HG03460 (cell line): ENCODE measurements around the gene CLEC1B.
"Not testable (repeated sequence)": the region's sequence is repeated elsewhere in the genome, so short reads cannot be mapped to it uniquely, and the experiment has no call there.

ENCODE experiments used
- ATAC-seq: cut with Tn5 transposase; IDR thresholded peaks from one replicate; pipeline ENCODE4 v1.9.1; 2021; ENCODE audit not compliant: unreplicated experiment

The CLEC1B gene

GRCh38 chr12:9999016-9999415 lies at the start of gene CLEC1B:
Gene CLEC1B (minus strand): TSS chr12:9999121. CDS start chr12:9999100, 21 bp downstream.
- no peak for ATAC-seq

DNA sequence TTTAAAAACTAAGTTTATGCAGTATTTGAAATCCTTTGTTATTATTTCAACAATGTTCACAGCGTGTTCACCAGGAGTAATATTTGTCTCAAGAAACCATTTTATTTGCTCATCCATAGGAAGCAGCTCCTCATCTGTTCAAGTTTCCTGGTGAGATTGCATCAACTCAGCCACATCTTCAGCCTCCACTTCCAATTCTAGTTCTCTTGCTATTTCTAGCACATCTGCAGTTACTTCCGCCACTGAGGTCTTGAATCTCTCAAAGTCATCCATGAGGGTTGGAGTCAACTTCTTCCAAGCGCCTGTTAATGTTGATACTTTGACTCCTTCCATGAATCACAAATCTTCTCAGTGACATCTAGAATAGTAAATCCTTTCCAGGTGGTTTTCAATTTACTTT lies 49.6 kb upstream of the CLEC1B start:
- ATAC-seq = no peak

- ATAC-seq = no peak
Observed at GRCh38 chr12:10042167-10042566, 43.2 kb upstream of the CLEC1B start.

DNA sequence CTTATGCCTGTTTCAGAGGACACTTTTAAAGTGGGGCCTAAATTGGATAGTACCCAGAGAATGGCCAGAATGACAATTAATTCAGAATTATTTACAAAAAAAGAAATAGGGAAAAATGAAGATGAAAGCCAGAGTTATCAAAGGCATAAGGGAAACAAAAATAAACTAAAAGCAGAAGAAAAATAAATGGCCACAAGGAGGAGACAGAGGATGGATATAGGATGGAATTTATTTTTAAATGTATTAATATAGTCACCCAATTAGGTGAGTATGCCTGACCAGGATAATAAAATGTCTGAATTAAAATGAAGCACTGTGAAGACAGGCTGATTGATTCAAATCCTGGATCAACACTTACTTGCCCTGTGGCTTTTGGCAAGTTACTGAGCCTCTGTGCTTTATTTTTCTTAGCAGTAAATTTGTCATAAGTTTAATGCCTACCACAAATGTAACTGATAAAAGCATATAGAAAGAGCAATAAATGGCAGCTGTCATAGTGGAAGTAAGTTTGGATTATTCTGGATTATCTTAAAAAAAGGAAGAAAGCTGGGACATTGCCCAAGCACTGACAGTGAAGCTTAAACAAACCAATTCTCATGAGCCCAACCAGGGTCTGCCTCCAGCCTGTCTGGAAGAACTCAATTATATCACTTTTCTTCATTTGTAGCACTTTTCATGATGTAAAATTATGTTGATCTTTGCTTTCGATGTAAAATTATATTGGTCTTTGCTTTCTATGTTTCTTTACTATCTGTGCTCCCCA lies 35.0 kb upstream of the CLEC1B start:
- no peak for ATAC-seq

DNA sequence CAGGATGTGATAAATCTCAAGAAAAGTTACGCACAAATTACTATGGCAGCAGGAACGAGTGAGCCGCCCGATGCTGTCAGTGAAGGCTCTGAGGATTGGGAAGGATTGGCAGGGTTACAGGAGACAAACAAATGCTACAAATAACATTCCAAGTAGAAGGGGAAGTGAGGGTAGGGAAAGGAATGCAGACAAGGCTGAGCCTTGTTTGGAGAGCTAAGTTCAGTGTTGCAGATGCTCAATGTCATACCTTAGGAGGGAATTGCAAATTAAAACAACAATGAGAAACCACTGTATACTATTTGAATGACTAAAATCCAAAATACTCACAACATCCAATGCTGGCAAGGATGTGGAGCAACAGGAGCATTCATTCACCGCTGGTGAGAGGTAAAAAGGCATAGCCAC lies 32.9 kb upstream of the CLEC1B start:
- no peak for ATAC-seq

GRCh38 chr12:10031321-10031720 lies 32.4 kb upstream of the CLEC1B start:
- no peak for ATAC-seq

DNA sequence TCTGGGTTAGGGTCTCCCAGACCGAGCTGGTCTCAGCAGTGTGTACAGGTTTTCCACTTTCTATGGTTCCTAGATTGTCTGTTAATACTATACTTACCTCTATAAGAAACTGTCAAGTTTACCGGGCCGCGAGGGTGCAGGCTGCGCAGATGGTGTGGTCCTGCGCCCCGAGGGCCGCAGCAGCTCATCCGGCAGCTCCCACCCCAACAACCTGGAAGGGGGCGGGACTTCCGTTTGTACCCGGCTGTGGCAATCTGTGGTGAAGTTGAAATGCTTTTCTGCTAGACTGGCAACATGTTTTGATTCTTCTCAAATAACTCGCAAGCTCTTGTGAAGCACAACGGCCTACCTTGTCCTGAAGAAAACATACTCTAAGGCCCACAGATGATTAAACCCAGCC lies 31.5 kb upstream of the CLEC1B start, which contains the start of gene CLEC9A:
CLEC9A (plus strand) TSS at position 237 of the 400 bp plus-strand sequence. CDS start 22,006 bp downstream, outside the sequence.
- no peak for ATAC-seq

GRCh38 chr12:10027721-10028120 lies 28.8 kb upstream of the CLEC1B start:
- no peak for ATAC-seq

DNA sequence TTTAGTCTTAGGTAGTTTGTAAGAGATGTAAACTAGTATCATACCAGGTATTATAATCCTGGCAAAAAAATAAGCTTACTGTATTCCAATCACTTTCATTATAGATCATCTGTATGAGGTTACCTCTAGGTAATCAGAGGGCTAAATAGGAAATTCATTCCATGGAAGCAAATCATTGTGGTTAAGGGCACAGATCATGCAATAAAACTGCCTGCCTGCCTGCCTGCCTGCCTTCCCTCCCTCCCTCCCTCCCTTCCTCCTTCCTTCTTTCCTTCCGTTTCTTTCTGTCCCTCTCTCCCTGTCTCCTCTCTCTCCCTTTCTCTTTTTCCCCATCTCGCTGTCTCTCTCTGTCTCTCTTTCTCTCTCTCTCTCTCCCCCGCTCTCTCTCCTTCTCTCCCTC lies 28.4 kb upstream of the CLEC1B start:
- no peak for ATAC-seq

DNA sequence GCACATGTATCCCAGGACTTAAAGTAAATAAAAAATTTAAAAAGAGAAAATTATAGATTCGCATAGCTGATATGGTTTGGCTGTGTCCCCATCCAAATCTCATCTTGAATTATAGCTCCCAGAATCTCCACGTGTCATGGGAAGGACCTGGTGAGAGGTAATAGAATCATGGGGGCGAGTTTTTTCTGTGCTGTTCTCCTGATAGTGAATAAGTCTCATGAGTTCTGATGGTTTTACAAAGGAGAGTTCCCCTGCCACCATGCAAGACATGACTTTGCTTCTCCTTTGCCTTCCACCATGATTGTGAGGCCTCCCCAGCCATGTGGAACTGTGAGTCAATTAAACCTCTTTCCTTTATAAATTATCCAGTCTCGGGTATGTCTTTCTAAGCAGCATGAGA lies 27.7 kb upstream of the CLEC1B start:
- not testable (repeated sequence) for ATAC-seq

GRCh38 chr12:10025236-10025635 lies 26.3 kb upstream of the CLEC1B start:
- ATAC-seq = no peak

DNA sequence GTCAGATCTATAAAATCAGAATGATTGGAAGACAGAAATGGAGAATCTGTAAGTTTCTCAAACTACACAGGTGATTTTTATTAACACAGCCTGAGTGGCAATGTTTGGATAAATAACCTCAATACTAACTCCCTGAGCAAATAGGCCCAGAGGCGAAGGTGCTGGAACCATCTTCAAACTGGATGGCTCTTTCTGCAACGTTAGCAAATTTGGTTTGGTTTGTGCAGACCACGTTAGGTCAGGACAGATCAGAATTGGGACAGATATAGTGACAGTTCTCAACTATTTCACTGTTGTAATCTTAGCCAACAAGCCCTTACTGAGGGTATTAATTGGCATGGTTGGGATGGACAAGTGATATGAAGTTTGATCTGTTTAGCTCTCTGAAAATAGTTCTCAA lies 22.4 kb upstream of the CLEC1B start:
- no peak for ATAC-seq

DNA sequence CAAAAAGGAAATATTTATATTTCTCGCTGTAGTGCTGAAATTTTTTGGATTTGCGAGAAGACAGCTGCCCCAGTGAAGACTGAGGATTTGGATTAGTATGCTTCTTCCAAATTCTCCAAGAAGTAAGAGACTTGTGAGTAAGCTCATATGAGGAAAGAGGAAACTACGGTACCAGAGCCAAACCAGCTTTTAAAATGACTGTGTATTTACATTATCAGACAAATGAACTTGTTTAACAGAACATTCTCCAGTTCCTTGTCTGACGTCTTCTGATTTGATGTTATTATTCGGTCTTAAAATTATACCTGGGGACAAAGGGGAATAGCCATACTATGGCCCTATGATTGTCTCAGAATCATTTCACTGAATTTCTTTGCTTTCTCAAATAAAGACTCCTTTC lies 19.5 kb upstream of the CLEC1B start:
- no peak for ATAC-seq

GRCh38 chr12:10016881-10017280 lies 18.0 kb upstream of the CLEC1B start:
- no peak for ATAC-seq

GRCh38 chr12:10015450-10015849 lies 16.5 kb upstream of the CLEC1B start:
- ATAC-seq = no peak

DNA sequence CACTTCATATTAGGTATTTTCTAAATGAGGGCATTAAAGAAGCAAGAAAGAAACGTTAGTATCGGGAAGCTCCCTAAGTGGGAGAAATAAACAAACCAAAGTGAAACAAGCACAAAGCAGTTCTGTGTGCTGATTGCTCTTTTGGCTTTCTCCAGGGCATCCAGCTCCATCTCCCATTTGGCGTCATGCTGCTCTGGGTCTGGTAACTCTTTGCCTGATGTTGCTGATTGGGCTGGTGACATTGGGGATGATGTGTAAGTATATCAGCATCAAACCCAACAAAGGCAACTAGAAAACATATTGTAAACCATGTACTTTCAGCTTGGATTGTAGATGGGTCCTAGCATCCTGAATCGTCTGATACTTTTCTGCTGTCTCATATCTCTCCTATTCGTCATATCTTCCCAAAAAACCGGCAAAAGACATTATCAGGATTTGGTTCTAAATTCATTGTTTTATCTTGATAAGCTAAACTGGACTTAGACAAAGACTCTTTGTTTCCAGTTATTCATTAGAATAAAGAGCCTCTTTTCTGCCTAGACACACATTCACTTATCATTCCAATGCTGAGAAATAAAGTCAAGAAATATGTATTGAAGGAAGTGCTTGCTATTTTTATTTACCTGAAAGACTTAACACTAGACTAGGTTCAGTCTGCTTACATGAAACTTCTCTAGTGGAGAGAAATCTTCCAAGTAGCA lies 13.9 kb upstream of the CLEC1B start:
- no peak for ATAC-seq

- no peak for ATAC-seq
Observed at GRCh38 chr12:10001171-10001776, 2.4 kb upstream of the CLEC1B start.

DNA sequence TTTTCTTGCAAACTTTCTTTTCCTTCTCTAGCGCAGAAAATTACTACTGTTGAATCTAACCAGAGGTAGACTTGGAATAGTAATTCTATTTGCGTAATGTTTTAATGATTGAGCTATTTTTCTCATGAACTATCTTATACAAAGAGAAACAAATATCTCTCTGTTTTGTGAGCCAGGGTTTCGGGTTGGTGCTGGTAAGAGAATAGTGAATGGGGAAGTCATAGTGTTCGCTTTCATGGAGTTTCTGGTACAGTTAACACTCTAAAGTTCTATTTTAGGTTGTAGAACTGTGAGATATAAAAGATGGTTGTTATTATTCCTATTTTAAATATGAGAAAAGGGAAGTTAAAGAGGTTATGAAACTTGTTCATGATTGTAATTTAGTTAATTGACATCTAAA lies 6.6 kb downstream of the CLEC1B start:
- no peak for ATAC-seq

- no peak for ATAC-seq
Observed at GRCh38 chr12:9991876-9992275, 7.0 kb downstream of the CLEC1B start.

DNA sequence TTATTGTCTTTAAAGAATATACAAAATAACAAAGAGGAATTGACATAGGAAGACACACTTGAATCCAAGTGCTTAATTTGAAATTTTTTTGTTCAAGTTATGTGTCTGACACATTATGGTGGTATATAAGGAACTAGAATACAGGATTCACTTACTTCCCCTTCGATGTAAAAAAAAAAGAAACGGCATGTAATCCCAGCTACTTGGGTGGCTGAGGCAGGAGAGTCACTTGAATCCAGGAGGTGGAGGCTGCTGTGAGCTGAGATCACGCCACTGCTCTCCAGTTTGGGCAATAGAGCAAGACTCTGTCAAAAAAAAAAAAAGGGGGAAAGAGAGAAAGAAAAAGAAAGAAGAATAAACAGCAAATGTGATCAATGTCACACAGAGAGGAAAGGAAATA lies 18.8 kb downstream of the CLEC1B start:
- ATAC-seq = no peak

- no peak for ATAC-seq
Observed at GRCh38 chr12:9977916-9978315, 21.0 kb downstream of the CLEC1B start.

DNA sequence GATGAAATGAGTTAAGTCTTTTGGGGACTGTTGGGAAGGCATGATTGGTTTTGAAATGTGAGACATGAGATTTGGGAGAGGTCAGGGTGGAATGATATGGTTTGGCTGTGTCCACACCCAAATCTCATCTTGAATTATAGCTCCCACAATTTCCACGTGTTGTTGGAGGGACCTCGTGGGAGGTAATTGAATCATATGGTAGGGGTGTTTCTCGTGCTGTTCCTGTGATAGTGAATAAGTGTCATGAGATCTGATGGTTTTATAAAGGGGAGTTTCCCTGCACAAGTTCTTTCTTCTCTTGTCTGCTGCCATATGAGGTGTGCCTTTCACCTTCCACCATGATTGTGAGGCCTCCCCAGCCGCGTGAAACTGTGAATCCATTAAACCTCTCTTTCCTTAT lies 22.3 kb downstream of the CLEC1B start:
- ATAC-seq = not testable (repeated sequence)
